ENCODE results near the gene BCKDHA.

Gene BCKDHA

DNA sequence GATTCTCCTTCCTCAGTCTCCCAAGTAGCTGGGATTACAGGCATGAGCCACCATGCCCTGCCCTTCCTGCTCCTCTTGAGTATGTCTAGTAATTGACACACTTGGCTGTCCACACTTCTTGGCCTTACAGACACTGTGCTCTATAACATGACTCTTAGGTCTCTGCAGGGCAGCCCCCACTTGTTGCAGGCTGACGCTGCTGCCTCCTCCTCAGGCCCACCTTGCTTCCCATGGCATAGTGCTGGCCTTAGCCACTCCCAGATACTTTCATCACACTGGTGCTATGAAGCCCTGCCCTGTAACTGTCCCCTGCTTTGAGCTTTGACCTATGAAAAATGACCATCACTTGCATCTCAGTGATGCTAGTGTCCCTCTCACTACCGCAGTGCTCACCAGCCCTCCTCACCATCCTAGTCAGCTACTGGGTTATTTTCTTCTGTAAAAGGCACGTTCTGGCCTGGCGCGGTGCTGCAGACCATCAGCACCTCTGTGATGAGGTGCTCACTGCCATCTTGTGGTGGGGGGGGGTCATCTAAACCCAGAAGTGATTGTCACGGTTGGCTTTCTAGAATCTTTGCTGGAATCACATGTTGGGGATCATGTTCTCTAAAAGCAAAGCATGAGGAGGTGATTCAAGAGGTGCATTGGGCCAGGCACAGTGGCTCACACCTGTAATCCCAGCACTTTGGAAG is 55.1 kb downstream of the BCKDHA start:
- no peak for DNase-seq

DNA sequence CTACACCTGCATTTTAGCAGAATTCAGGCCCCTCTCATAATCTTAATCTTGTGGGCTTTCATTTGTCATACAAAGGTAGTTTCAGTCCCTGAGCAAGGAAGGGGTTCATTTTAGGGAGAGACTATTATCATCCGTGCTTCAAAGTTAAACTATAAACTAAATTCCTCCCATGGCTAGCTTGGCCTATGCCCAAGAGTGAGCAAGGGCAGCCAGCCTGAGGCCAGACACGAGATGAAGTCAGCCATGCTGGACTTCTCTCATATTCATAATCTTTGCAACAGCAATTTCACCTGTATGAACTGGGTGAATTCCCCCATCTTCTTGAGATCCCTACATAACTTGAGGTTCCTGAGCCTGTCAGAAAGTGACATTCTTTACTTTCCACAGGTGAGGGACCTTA is 58.3 kb downstream of the BCKDHA start:
- no peak for DNase-seq

DNA sequence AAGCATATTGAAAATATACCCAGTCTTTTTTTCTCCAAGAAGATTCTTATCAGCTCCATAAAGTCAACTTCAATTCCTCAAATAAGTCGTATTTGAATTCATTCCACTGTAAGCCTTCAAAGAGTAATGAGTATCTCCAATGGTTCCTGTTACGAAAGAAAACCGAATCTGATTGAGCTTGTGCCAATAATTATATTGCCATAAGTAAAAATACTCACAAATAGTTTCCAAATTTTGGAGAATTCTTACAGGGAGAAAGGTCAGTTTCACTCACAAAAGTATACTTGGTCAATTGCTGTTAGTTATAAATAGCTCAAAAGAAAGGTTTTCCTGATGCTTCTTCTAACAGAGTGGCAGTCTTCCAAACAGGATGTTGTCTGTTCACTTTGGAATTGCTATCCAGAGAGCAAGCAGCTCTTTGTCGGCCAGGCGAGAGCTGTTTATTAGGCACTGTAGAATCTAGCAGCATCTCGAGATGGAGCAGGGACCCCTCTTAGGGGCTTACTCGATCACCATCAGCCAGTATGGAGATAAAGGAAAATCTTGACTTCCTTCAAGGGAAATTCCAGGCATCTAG is 58.8 kb downstream of the BCKDHA start:
- no peak for DNase-seq

GRCh38 chr19:41457241-41457640 is 59.6 kb downstream of the BCKDHA start:
- peak; percentile 41 for DNase-seq

- no peak for DNase-seq
Measured at GRCh38 chr19:41462497-41462896, 64.9 kb downstream of the BCKDHA start.

DNA sequence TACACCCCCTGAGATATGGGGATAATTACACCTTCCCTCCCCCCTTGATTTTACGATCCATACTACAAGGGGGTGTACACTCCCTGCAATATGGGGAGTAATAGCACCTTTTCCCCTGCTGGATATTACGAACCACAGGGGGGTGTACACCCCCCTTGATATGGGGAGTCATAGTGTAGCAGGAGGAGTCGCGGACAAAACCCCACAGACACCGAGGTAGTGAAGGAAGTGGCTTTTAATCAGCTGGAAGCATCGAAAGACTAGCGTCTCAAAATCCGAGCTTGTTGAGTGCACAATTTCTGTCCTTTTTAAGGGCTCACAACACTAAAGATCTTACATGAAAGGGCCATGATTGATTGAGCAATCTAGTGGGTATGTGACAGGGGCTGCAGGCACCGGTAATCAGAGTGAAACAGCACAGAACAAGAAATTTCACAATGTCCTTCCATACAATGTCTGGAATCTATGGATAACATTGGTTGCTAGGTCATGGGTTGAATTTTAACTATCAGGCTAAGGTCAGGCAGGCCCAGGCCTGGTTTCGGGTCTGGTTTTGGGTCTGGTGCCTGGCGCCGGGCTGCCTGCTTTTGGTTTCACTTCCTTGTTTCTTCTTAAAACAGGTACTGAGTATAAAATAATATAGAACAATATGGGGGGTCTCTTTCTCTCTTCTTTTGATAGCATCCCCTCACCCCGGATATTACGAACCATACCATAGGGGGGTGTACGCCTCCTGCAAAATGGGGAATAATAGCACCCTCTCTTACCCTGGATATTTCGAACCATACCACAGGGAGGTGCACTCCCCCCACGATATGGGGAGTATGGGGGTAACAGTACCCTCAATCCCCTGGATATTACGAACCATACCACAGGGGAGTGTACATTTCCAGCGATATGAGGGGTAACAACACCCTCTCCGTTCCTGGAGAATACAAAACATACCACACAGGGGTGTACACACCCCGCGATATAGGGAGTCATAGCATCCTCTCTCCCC is 65.9 kb downstream of the BCKDHA start:
- peak; percentile 23 for DNase-seq
